ENCODE data around the gene OTUD3.
"Not testable (repeated sequence)": the region's sequence is repeated elsewhere in the genome, so short reads cannot be mapped to it uniquely, and the experiment has no call there.

OTUD3 gene, protein sequence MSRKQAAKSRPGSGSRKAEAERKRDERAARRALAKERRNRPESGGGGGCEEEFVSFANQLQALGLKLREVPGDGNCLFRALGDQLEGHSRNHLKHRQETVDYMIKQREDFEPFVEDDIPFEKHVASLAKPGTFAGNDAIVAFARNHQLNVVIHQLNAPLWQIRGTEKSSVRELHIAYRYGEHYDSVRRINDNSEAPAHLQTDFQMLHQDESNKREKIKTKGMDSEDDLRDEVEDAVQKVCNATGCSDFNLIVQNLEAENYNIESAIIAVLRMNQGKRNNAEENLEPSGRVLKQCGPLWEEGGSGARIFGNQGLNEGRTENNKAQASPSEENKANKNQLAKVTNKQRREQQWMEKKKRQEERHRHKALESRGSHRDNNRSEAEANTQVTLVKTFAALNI

DNA sequence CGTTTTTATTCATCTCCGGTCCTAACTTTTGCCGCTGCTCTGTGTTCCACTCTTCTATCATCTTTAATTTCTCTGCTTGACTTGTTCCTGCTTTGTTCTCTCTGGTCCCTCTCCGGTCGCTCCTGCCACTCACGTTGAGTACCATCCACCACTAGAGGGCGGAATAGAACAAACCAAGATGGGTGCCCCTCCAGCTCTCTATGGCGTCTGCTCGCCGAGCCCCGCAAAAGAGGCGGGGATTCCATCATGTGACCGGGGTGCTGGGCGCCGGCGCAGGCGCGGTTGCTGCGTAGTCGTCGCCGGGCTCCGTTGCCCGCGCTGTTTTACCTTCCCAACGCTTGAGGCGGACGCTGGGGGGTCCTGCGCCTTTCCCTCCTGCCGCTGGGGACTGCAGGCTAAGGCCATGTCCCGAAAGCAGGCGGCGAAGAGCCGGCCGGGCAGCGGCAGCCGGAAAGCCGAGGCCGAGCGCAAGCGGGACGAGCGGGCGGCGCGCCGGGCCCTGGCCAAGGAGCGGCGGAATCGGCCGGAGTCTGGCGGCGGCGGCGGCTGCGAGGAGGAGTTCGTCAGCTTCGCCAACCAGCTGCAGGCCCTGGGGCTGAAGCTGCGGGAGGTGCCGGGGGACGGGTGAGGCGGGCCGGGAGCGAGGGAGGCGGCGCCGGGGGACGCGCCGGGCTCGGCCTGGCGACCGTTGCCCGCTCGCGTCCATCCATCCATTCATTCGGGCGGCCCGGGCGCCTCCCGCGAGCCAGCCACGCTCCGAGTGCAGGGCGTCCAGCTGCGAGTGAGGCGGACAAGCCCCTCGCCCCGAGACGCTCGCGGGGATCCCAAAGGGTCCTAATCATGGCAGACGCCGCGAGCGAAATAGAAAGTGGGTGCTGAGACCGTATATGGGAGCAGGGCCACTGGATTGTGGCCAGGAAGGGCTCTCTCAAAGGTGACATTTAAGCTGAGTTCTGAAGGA, at the start of gene OTUD3:
OTUD3 (plus strand) TSS at position 285 of the 961 bp plus-strand sequence; CDS start at position 404, 119 bp downstream.
- peak; percentile 96 to 99 (median 98) for DNase-seq

DNA sequence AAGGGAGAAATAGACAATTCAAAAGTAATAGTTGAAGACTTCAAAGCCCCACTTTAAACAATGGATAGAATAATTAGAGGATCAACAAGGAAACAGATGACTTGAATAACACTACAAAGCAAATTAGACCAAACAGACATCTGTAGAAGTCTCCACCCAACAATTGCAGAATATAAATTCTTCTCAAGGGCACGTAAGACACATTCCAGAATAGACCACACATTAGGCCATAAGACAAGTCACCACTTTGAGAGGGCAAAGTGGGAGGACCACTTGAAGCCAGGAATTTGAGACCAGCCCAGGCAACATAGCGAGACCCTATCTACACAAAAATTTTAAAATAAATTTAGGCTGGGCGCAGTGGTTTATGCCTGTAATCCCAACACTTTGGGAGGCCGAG, 46.6 kb upstream of the OTUD3 start:
- DNase-seq = no peak

DNA sequence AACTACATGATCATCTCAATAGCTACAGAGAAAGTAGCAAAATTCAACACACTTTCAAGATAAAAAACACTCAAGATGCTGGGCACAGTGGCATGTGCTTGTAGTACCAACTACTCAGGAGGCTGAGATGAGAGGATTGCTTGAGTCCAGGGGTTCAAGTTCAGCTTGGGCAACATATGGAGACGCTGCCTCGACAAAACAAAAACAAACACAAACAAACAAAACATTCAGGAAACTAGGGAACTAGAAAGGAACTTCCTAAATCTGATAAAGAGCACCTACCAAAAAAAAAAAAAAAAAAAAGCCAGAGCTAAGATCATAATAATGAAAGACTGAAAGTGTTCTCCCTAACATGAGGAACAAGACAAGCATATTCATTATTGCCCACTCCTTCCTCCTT, 44.3 kb upstream of the OTUD3 start:
- DNase-seq = no peak

DNA sequence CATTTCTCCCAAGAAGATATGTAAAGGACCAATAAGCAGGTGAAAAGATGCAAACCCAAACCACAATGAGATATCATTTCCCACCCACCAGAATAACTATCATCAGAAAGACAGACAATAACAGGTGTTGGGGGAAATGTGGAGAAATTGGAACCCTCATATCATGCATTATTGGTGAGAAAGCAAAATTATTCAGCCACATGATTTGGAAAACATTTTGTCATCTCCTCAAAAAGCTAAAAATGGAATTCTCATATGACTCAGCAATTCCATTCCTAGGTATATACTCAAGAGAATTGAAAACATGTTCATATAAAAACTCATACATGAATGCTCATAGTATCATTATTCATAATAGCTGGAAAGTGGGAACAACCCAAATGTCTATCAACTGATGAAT, 42.0 kb upstream of the OTUD3 start:
- no peak for DNase-seq

DNA sequence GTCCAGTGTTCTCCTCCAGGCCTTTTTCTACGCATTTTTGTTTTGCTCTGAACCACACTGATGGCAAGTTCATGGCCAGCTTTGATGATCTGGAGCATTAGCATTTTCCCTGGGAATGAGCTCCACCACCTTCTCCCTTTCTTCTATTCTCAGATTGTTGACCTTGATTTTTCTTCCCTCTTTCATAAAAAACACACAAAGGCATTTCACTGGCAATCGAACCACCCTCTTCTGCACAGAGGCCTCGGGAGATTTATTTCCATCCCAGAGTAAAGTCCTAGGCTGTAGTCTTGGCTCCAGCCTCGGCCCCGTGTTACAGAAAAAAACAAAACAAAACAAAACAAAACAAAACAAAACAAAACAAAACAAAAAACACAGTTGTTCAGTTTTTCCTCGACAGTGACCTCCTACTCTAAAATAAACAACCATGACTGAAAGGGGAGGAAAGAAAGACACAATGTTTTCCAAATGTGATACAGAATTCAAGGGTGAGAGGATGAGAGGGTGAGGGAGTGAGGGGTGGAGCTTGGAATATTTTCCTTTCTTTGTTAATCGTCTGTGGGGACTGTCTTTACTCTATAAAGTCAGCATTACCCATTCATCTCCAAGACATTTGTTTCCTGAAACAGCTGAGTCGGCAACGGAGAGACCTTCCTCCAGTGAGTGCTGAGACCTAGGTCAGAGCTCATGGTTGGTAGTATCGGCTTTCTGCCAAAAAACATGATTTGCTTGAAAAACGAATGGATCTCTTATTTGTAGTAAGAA, 37.3 kb upstream of the OTUD3 start:
- no peak for DNase-seq

DNA sequence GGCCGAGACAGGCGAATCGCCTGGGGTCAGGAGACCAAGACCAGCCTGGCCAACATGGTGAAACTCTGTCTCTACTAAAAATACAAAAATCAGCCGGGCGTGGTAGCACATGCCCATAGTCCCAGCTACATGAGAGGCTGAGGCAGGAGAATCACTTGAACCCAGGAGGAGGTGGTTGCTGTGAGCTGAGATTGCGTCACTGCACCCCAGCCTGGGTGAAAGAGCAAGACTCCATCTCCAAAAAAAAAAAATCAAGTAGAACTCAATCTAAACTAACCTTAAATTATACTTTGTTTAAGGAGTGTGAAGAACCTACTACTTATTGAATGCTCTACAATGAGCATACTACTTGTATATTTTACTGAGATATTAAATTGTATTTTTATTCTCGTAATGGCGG, 36.6 kb upstream of the OTUD3 start:
- DNase-seq = no peak

DNA sequence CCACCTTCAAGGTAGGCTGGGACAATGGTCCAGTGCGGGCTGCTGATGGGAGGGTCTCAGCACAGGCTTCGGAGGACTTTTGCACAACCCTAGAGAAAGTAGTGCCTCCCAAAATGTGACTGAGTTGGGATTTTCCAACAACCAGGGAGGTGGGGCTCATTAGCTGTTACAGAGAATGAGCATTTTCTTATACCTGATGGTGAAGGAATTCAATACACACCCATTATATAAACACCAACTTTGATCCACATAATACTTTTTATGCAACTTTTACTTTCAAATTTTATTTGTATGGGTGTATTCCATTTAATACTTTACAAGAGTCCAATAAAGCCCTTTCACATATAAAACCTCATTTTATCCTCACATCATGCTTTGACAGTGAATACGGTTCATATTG, 35.9 kb upstream of the OTUD3 start:
- no peak for DNase-seq

DNA sequence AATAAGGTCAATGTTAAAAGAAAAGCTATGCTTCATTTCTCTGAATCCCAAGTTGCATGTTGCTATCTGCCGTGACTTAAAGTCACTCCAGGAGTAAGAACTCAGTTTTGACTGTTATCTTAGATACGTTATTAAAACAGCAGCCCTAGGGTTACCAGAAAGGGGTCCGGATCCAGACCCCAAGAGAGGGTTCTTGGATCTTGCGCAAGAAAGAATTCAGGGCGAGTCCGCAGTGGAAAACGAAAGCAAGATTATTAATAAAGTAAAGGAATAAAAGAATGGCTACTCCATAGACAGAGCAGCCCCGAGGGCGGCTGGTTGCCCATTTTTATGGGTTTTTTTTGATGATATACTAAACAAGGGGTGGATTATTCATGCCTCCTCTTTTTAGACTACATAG, 34.9 kb upstream of the OTUD3 start:
- not testable (repeated sequence) for DNase-seq

DNA sequence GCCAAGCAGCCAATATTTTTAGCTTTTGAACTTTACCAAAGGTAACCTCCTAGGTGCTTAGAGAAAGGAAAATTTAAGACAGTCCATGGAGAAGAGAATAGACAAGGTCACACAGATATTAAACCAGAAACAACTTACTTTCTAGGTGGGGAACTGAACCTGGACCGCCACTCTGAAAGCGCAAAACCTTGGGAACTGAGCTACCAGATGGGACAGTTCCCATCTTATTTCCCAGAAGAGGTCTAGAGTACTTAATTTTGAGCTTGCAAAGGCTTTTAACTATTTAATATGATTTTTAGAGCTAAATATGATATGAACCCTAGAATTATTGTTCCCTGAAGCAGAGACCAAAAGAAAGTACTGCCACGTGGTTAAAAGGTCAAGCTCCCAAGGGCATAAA, 32.9 kb upstream of the OTUD3 start:
- not testable (repeated sequence) for DNase-seq

DNA sequence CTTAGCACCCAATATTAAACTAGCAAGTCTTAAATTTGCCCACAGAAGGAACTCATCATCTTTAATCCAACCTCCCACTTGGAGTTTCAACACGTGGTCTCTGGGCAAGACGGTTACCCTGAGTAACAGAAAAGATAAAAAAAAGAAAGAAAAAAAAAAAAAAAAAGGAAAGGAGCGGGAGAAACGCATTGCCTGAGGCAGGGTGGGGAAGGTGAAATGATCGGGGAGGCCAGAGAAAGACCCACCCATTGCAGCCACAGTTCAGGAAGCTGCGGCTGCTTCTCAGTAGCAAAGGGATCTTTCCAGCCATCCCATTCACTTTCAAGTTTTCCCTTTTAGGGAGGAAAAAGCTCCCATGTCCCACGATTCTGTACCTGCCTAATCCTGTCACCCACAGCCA, 32.0 kb upstream of the OTUD3 start:
- no peak for DNase-seq

DNA sequence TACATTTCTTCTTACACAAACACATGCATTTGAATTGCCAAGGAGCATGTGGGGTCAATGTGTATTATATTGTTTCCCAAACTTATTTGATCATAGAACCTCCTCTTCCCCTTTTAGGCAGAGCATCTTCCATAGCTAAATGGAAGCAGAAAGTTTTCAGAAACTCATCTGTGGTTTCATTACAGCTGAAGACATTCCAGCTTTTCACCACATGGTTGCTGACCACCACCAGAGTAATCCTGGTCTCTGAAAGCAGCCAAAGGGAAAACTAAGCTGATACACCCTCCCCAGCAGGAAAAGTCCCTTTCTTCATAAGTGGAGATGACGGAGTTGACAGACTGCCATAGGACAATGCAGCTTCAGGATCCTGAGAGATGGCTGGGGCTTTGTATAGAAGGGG, 30.2 kb upstream of the OTUD3 start:
- no peak for DNase-seq

DNA sequence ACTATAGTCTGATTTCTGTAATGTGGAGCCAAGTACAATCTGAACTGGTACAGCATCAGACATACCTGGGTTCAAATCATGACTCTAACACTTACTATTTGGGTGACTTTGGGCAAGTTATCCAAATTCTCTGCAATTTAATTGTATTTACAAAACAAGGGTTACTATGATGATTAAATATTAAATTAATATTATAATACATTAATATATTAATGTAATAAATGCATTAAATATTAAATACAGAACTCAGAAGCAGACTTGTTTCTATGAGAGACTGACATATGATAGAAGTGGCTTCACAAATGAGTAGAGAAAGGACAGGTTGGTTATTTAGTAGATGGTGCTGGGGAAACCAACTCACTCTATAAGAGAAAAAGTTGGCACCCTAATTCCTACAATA, 27.3 kb upstream of the OTUD3 start:
- DNase-seq = no peak

DNA sequence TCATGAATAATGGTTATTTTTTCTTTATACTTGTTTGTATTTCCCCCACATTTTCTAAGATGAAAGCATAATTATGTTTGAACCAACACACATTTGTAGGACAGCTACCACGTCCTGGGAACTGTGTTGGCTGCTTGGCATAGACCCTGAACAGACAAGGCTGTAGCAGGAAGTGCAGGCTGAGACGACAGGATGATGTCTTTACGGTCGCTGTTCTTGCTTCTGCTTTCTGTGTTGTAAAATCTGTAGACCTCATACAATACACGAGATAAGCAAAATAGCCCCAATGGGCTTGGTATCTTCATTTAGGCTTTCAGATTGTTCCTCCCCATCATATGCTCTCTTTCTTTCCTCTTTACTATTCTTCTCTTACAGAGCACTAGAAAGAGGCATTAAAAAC, 23.3 kb upstream of the OTUD3 start:
- no peak for DNase-seq

DNA sequence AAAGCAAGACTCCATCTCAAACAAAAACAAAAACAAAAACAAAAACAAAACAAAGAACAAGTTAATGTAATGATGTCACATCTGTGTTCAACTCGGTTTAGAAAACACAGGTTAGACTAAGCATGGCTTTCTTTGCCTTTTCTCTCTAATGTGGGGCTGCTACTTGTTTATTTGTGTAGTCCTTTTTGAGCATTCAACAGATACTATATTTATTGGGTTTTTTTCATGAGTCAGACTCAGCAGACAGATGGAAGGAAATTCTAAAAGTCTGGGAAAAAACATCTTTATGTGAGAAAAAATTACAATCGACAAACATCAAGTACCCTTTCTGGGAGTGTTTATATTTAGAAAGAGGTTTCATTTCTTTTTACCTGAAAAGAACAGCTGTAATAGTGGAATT, 22.3 kb upstream of the OTUD3 start:
- no peak for DNase-seq

DNA sequence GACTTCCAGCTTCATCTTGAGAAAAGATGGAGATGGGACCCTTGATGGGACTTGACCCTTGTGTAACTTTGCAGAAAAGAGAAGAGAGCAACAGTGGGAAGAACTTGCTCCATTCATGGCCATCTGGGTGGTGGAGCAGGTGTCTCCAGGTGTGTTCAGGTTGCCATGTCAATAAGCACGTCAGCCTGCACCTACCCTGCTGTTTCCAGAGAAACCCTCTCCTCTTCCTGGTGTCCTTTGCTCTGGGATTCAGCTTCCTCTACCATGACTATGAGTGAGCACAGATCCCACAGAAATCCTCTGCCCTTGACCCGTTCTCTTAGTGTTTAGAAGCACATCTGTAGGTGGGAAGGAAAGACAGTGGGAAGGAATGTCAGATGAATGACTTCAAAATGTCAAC, 21.8 kb upstream of the OTUD3 start:
- DNase-seq = peak in 1 of 3 experiments; percentile 6

DNA sequence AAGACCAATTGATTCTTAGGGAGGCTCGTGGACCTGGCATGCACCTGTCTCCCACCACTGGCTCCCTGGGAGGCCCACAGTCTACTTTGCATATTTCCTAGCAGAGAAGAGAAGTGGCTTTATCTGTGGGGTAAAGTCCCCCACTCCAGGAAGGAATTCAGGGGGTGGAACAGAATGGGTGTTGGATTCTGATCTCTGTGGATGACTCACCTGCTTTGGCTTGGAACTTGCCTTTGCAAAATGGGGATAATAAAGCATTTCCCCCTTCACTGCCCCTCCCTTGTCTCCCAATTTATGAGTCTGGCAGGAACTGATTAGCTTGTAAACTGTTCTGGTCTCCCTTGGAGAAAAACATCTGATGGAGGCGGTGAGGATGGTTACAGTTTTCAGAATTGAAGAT, 21.2 kb upstream of the OTUD3 start:
- no peak for DNase-seq

DNA sequence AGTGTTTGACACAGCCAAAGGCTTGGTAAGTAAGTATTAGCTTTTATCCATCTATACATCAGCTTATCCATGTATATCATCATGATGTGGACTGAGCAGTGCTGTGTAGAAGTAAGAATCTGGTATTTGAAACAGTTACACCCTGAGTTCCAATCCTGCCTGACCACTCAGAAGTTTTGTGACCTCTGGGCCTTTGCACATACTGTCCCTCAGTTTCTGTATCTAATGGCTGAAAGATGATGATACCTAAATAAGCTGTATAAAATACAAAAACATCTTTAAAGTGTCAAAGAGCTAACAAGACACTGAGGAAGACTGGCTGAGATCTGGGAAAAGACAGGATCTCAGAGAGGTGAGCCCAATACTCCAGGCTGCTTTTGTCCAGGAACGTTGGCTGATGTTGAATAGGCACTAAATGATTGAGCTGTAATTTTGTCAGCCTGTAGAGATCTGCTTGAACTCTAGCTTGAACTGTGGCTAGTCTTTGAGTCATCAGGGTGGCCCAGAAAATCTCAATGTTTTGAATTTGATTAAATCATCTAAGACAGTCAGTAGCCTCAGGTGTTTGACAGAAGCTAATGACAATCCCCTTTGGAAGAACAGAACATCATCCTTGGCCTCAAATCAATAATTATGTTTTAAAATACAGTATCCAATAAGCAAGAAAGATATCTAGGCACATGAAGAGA, 20.2 kb upstream of the OTUD3 start:
- DNase-seq = no peak

DNA sequence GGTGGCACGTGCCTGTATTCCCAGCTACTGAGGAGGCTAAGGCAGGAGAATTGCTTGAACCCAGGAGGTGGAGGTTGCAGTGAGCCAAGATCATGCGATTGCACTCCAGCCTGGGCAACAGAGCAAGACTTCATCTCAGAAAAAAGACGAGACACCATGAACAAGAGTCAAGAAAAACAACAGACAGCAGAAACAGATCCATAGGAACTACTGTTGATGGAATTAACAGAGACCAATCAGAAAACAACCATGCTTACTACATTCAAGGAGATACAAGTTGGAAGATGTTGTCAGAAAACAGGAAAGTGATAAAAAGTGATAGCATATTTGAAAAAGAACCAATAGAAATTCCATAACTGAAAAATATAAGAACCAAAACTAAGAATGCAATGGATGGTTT, 19.3 kb upstream of the OTUD3 start:
- DNase-seq = no peak

DNA sequence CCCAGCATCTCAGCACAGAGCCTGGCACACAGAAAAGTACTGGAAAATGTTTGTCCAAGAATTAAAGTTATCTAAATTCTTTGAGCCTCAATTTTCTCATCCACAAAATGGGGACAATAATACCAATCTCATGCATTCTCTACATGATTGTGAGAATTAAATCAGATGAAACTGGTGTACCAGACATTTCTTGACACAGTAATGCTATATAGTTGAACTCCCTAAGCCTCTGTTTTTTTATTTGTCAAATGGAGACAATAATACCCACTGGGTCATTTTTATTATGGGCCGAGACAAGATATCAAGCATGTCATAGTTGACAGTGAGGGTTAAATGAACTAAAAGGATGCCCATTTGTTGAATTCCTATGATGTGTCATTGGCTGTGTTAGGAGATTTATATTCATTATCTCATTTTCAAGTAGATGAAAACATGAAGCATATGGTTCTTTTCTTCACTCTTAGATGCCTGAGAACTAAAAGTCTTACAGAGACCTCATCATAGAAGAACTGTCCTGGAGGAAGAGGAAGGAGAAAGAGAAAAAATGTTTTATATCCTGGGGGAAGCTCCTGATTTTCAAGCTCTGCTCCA, 17.5 kb upstream of the OTUD3 start:
- no peak for DNase-seq

DNA sequence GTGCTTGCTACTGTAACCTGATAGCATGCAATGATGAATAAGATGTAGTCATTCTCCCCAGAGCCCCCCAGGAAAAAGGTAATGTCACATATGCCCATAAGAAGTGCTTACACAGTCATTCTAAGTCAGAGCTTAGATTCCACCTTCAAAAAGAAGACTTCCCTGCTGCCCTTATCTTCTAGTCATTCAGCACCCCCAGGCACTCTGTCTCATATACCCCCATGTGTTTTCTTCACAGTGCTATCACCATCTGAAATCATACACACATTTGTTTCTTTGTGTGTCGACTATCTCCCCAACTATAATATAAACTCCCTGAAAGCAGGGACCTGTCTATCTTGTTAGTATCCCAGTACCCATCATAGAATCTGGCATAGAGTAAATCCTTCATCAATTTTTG, 16.2 kb upstream of the OTUD3 start:
- DNase-seq = no peak

DNA sequence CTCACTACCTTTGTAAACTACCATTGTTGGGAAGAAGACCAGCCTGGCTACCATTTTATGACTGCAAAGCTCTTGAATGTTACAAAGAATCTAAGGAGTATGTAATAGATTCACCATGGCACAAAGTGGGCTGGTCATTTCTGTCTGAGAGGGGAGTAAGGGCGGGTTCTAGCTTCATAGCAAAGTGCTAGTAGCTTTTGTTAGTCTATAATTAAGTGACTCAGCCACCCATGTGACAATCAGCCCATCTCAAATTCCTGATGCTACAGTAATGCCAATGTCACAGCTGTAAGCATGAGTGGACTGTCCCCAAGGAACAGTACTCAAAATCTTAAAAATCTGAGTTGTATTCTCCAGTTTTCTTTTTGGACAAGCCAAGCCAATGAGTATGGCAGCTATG, 15.4 kb upstream of the OTUD3 start:
- DNase-seq = peak in 1 of 3 experiments; percentile 40

DNA sequence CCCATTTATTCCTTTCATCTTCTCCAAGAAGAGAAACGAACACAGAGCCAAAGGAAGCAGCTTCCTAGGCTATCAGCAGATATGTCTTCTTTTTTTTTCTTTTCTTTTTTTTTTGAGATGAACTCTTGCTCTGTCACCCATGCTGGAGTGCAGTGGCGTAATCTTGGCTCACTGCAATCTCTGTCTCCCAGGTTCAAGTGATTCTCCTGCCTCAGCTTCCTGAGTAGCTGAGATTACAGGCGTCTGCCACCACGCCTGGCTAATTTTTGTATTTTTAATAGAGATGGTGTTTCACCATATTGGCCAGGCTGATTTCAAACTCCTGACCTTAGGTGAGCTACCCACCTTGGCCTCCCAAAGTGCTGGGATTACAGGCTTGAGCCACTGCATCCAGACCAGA, 13.6 kb upstream of the OTUD3 start:
- not testable (repeated sequence) for DNase-seq
